ENCODE measurements around the gene DDX24.

DDX24 gene

DNA sequence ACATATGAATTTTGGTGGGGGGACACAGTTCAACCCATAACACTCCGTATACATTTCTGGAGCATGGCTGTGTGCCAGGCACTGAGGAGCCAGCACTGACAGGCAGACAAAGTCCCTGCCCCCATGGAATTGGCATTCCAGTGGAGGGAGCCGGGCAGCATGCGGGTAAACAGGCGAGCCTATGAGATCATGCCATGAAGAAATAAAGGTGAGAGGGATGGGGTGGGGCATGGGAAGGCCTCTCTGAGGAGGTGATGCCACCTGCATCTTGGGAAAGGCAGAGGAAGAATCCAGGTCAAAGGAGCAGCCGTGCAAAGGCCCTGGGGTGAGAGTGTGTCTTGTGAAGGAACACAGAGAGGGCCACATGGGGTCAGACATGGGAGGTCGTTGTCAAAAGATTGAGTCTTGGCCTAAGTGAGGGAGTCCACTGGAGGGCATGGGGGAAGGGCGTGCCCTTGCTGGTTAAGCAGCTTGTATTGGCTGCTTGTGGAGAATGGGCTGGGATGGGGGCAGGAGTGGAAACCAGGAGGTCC, 51.3 kb downstream of the DDX24 start:
- no peak for DNase-seq

DNA sequence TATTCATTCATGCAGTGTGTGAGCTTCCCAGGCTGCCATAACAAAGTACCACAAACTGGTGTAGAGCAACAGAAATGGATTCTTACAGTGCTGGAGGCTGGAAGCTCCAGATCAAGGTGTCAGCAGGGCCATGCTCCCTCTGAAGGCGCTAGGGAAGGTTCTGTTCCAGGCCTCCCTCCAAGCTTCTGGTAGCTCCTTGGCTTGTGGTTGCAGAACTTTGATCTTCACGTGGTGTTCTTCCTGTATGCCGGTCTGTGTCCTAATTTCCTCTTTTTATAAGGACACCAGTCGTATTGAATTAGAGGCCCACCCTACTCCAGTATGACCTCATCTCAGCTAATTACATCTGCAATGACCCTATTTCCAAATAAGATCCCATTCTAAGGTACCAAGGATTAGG, 51.7 kb downstream of the DDX24 start:
- DNase-seq = no peak

DNA sequence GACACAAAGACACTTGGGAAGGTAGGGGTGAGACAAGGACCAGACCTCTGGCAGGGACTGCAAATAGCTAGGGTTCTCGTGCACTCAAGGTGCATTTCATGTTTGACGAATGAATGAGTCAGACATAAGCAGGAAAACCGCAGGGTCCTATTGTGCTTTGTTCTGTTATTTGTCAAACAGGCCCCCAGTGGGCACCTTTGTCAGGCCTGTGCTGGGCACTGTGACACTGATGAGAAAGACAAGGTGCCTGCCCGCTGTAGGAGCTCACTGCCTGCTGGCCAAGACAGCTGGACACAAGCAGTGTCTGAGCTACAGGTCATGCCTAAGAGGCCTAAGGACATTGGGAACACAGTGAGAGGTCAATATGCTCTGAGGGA, 52.6 kb downstream of the DDX24 start:
- no peak for DNase-seq

DNA sequence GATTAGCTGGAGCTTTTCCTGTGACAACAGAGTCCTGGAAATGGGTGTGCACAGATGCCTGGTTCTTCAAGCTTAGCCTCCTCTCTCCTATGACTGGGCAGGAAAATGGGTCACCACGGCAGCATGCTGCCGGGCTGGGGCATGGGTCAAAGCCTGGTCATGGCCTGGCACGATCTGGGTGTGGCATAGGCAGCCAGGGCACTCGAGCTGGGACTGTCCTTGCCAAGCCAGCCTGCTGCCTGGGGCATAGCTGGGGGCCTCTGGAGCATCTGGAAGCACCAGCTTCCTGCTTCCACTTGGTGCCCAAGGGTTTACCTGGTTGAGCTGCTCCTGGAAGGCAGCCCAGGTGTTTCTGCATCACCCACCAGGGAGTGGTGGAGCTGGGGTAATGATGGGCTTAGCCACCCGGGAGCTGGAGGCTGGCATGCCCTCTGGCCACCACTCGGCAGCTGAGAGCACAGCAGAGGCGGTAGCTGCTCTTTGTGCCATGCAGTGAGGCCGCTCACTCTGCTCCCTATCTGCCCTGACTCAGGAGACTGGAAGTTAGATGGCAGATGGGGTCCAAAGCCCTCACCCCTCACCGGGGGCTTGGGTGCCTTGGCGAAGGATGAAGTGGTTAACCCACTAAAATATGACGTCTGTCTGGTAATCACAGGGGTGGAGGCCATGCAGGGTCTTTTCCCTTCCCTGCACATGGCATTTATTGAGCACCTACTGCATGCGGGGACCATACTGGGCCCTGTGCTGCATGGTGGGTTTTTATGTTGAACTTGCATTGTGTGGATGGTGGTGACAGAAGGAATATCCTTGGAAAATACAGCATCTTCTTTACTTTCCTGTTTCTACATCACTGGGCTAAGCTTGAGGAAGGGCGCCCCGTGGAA, 53.2 kb downstream of the DDX24 start:
- no peak for DNase-seq

DNA sequence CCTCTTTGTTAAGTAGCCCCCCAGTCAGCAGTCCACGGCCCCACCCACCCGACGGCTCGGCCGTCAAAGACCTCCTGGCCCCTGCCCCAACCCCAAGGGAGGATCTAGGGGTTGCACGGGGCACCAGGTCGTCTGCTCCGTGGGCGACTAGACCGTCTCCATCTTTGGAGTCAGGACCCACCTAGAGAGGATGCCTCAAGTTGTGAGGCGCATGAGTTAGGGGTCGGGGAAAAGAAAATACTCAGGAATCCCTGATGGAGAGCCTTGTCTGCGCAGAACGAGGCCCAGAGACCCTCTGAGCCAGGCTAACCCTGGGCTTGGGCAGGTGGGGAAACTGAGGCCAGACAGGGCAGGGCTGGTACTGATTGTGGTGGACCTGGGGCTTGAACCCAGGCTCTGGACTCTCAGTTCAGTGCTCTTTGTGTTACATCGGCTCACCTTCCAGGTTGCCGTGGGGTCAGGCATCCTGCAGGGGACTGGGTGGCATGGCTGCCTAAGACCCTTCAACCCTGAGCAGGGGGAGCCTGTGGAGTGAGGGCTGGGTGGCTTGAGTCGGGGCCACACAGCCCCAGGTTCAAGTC, 54.0 kb downstream of the DDX24 start:
- no peak for DNase-seq

DNA sequence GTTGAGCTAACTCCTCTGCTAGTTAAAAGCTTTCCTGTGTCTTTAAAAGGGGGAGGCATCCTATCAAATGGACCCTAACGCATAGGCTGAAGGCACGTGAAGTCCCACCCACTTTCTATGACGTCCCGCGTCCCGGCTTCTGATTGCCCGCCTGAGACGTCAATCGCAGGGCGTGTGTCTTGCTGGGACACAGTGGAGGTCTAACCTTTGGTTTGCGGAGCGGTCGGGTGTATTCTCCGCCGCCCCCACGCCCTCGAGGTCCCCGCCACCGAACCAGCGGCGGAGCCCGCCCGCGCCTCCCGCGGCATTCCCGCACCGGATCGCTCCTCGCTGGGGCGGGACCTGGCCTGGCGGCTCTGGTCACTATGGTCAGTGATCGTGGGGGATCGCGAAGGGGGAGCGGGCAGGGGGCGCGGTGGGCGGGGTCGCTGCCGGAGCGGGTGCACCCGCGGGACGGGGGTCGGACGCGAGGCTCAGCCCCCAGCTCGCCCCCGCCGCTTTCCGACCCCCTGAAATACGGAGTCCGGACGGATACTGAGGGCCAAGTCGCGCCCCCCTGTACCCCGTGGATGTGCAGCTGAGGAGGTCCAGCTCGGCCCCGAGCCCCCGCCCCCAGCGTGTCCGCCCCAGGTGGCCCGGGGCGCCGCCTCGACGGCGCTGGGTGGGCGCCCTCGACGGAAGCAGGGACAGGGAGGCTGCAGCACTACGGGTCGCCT, 54.7 kb downstream of the DDX24 start, which contains the start of gene OTUB2:
OTUB2 (plus strand) TSS at position 168 of the 716 bp plus-strand sequence; CDS start at position 366, 198 bp downstream.
- DNase-seq = peak; percentile 90

DNA sequence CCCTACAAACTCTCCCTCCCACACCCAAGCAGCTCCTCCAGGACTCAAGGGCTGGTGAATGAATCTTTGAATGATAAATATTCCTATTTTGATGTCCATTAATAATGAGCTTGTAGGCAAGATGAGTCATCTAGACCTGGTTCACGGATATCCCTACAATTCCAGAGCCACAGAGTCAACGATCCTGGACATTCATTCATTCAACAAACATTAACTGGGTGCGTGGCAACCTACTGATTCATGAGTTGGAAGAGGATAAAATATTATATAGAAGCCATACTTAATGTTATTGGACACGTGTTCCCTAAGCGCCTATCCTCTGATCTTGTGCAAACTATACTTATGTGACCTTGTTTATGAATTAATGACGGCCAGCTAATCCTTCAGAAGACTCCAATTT, 55.3 kb downstream of the DDX24 start:
- DNase-seq = no peak

DNA sequence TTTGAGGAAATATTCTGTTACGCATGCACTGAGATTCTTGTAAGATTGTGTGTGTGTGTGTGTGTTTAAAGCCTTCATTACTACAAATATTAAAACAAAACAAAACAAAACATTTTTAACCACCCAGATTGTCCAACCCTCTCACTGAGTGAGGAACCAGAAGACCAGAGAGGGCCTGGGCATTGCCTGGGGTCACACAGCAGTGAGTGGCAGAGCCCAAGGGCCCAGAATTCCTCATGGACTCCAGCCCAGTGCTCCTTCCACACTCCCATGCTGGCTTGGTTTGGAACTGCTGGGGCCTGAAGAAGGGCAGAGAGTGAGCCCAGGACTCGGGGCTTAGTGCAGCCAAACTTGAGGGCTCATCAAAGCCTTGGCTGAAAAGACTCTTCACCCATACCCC, 56.5 kb downstream of the DDX24 start:
- no peak for DNase-seq

DNA sequence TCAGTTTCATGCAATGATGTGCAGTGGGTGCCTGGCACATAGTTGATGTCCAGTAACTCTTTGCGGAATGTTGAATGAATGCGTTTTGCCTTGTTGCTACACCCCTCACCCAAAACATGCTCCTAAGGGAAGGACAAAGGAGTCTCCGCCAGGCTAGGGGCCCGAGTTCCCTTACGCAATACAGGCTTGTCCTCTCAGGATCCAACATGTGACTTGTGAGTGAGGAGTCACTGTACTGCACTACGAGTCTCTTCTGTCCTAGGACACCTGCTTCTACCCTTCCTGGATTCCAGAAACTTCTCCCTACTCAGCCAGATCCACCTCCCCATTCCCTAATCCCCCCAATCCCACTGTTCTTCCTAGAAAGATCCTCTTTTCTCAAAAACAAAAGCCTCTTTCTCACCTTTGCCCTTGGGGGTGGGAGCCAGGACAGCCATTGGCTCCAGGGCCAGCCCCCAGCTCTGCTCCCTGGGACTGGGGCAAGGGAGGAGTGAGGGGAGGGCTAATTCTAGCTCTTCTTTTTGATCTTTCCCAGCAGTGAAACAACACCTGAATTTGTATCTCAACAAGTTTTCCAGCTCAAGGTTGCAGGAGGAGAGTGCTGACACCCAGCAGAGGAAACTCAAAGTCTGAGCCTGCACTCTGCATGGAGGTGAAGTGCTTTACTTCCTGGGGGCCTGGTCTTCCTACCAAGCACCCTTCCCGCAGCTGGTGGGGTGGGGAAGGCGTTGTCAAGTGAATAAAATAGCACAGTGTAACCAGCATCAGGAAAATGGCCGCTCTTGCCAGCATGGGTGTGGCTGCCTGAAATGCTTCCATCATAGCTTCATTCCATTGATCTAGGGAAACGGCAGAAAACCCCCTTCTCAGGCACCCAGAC, 58.2 kb downstream of the DDX24 start:
- DNase-seq = no peak

DNA sequence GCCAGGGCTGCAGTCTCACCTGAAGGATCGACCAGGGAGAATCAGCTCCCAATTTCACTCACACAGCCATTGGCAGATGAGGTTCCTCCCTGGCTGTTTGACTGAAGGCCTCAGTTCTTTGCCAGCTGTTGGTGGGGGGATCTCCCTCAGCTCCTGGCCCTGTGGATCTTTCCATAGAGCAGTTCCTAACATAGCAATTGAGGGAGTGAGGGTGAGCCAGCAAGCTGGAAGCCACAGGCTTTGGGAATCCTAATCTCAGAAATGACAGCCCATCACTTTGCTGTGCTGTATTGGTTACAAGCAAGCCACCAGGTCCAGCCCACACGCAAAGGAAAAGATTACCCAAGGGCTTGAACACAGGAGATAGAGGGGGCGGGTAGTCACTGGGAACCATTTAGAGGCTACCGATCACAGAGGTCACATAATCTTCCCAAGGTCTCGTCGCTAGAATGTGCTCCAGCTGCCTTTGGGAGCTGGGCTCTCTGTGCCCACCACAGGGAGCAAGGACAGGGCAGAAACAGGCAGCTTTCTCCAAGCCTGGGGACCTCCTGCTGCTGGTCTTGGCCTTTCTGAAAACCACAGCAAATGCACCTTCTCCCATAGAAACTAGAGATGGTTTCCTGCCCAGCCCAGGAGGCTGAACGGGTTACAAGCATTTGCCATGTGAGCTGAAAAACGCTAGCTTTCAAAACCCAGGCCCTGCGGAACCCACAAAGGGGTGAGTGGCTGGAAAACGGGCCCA, 59.4 kb downstream of the DDX24 start:
- no peak for DNase-seq

DNA sequence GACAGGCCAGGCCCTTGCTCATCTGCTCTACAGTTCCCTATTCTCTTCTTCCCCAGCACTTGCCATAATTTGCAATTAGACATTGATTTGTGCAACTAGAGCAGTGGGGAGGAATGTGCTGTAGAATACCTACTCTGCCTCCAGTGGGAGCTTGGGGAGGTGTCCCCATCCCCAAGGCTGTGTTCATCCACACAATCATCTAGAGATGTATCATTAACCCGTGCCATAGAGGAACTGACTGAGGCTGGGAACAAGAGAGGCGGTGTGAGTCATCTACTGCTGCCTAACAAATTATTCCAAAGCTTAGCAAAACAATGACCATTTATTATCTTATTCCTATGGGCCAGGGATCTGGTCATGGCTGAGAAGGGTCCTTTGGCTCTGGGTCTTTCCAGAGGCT, 60.0 kb downstream of the DDX24 start:
- no peak for DNase-seq

DNA sequence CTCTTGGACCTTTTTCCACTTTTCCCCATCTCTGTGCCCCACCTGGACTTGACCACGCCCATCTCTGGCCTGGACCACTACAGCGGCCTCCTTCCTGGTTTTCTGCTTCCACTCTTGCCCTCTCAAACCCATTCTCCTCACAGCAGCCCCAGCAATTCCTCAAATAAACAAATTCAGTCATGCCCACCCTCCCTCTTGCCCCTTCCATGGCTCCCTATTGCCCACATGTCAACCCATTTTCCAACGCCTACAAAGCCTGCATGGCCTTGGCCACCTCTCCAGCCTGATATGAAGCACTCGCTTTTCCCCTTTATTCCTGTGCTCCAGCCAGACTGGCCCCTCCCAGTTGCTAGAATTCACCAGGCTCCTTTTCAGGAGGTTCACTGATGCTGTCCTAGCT, 60.7 kb downstream of the DDX24 start:
- no peak for DNase-seq

DNA sequence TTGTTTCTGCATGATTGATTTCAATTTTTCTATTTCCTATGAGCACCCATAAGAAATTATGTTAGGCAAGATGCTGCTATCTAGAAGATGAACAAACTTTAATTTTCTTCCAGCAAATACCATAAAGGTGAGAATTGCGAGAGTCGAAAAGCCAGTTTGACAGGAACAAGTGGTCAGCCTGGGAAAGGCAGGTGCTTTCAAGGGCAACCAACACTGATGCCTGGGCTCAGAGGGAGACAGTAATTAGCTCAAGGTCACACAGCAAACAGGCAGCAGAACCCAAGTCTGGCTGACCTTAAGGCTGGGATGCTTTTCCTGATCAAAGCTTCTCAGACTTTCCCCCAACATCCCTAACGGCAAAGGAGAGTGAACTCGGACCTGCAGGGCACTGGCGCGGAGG, 61.7 kb downstream of the DDX24 start:
- no peak for DNase-seq

DNA sequence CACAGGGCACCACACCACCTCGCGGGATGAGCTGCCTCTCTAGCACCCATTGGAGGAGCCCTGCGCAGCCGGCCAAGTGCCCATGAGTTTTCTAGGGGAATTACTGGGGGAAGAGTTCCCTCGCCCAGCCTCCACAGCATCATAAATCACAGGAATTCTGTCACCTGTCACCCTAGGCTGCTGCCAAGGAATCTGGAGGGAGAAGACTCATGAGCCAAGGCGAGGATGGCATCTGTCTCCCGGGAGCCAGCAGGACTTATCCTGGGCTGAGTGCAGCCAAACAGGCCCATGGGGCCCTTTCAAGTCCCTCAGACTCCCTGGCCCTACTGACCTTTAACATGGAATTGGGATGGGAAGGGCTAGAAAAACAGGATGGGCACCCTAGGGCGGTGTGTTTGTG, 62.7 kb downstream of the DDX24 start:
- no peak for DNase-seq

DNA sequence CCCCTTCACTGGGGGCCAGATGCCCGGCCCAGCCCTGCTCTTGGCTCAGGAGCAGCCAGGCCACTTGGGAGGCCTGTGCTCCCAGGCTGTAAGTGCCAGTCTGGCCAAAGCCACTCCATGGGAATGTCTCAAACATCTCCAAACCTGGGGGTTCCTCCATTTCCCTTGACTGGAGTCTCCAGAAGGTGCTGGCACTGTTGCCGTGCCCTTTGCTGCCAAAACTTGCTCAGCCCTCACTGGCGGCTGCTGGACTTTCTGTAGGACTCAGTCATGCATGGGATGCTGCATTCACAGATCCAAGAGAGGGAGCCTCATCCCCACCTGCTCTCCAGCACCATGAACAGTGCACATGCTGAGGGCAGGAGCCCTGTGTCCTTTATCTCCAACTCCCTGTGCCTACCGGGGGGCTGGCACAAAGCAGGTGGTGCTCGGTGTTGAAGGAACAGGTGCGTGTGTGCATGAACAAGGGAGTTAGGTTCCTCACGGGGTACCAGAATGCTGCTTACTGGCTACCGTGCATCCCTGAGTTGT, 64.5 kb downstream of the DDX24 start:
- DNase-seq = no peak

DNA sequence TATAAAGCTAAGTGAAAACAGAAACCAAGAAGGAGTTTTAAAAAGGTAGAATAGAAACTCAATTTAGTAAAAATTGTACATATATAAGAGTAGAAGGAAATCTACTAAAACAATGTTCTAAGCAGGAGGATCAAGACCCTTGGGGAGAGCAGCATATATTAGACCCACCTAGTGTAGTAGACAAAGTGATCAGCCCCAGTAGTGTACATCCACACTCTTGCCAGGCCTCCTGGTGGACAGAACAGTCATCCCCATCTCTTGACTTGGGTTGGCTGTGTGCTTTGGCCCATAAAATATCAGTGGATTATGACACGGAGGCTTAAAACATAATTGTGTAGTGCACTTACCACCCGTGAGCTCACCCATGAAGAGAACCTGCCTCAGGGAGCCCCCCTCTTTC, 65.8 kb downstream of the DDX24 start:
- no peak for DNase-seq

DNA sequence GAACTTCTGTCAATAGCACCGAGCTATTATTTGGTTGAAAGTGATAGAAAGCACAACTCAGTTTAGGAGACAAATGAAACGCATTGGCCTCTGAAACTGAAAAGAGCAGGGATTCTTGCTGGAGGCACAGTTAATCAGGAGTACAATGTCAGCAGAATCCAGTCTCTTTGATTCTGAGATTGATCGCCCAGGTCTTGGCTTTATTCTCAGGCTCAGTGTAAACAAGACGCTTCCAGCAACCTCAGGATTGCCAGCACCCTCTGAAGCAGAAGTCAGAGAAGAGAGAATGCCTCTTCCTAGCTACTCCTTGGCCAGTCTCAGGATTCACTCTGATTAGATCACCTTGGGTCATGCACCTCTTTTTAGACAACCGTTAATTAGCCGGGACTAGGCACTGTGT, 66.6 kb downstream of the DDX24 start:
- DNase-seq = no peak

DNA sequence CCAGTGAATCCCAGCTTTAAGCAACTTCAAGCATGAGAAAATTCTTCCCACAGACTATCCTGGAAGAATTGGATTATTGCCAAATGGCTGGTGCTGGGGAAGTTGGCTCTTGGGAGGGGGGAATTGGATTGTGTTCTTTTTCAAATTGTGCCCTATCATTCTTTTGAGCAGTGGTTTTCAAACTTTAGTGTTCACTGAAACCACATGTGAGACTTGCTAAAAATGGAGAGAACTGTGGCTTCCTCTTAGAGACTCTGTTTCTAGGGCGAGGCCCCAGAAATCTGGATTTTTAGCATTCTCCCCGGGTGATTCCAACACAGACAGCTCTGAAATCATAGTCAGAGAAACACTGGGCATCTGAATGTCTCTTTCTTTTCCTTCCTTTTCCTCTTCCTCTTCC, 69.2 kb downstream of the DDX24 start:
- no peak for DNase-seq

DNA sequence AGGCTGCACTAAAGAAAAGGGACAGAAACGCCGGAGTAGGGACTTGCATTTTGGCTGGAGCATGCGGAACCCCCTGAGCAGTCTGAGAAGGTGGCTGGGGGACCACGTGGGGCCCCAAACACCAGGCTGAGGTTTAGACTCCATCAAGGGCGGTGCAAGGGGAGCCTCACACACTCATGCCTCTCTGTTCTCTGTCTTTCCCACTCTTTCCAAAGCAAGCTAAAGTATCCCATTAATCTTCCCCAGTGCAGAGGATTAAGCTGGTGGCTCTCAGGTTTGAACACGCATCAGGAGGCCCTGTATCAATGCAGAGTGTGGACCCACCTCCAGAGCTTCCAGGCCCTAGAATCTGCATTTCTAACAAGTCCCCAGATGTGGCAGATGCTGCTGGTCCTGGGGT, 70.4 kb downstream of the DDX24 start:
- no peak for DNase-seq

DNA sequence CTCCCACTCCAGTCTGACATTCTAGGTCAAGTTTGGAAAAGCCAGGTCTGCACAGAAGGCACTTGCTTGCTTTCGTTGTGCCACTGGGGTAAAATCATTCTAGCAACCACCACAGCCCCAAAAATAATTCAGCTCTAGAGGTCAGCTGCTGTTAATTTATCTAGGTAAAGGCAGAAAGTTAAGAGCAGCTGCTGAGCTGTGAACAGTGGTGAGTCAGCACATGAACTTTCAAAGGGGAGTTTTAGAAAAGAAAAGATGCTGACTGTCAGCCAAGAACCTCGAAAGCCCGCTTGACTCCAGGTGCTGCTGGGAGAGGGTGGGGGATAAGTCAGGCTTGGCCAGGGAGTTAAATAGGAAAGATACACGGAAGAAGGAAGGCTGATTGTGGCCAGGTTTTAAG, 71.2 kb downstream of the DDX24 start:
- no peak for DNase-seq

DNA sequence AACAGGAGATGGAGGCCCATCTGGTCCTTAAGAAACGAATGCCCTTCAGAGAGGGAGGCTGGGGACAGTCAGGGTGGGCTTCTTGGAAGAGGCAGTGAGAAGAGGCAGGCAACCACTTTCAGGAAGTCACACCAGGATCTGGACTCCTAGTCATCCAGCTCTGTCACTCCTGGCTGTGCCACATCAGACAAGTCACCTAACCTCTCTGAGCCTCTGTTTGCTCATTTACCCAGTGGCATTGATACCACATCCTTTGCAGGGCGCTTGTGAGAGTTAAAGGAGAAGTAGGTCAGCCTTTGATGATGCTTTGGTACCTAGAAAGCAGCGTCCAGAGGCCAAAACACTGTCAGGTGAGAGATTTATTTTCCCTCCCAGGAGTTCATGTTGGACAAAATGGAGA, 72.8 kb downstream of the DDX24 start:
- DNase-seq = no peak
